ENCODE measurements around the gene ZNF22. TPM values are rescaled to one million over a fixed set of nuclear protein-coding genes. Genes with fewer than 3 reads are reported as not detected.

Gene ZNF22
- polyA plus RNA-seq, 1 experiment: 23.4 TPM

DNA sequence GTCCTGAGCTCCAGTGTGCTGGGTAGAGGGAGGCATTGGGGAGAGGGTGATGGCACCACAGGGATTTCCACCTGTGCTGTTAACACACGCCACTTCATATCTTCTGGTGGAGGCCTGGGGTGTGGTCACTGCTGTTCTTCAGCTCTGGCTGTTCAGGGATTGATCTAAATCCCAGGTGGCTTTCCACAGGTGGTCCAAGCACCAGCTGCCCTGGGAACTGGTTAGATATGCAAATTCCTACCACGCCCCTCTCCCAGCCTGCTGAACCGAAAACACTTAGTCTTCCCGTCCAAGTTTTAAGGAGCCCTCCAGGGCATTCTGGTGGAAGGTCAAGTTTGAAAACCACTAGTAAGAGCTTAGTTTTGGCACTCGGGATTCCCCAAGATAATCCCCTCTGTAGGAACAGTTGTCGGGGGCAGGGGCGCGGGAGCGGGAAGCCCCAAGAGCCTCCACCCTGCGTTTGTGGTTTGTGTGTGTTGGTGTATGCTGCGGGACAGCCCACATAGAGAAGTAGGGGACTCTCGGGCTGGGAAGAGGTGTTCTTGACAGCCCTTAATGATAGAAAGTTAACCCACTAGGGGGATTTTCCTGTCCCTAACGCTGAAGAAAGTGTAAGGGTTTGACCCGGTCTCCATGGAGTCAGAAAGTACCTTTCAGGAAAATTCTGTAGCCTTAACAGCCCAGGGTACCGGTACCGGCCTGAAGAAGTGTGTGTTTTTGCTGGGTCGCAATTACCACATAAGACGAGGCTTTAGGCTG lies 27.2 kb upstream of the ZNF22 start:
- no peak for DNase-seq (ENCODE audit: low read depth, low spot score)
- ChIA-PET POLR2A (no interaction called here), CTCF (interaction anchor here (0.7 to 2.3 kb wide), 6 partner anchors 7 to 41 kb away, joined by 3 to 10 read pairs (median 4); no protein-coding TSS in a partner anchor)

GRCh38 chr10:44974082-44974627 lies 26.6 kb upstream of the ZNF22 start:
- POLR2A ChIA-PET: no interaction called here
- Histone ChIP-seq H3K27ac (ENCODE audit: low read depth, low read length) (no peak overlapping the region), H3K9me3 (ENCODE audit: control insufficient read depth, insufficient read depth, low read length) (peaks cover 6% of the 10 kb centered on the region; the same call in 1 of the 2 replicates), H3K4me3 (ENCODE audit: low read depth, low read length) (no peak overlapping the region; the same call in 1 of the 2 replicates), H3K27me3 (ENCODE audit: control insufficient read depth, insufficient read depth, low read length) (no peaks in the 10 kb centered on the region)
- no peak for DNase-seq (ENCODE audit: low read depth, low spot score)
- CTCF ChIA-PET: interaction anchor here (0.7 to 2.3 kb wide), 6 partner anchors 8 to 42 kb away, joined by 3 to 10 read pairs (median 4); no protein-coding TSS in a partner anchor
- no peak for TF ChIP-seq CTCF (IDR thresholded peaks at IDR 0.05; ENCODE audit: low read depth, low read length)

More for the DNA sequence above, 27.2 kb upstream of the ZNF22 start:
- Histone ChIP-seq H3K4me3 (ENCODE audit: low read depth, low read length) (no peak overlapping the region), H3K9me3 (ENCODE audit: control insufficient read depth, insufficient read depth, low read length) (peaks cover 6% of the 10 kb centered on the region; the same call in 1 of the 2 replicates), H3K27me3 (ENCODE audit: control insufficient read depth, insufficient read depth, low read length) (no peaks in the 10 kb centered on the region), H3K27ac (ENCODE audit: low read depth, low read length) (no peak overlapping the region)
- TF ChIP-seq CTCF (IDR thresholded peaks at IDR 0.05; ENCODE audit: low read depth, low read length): no peak

- peak; percentile 77 for TF ChIP-seq CTCF (IDR thresholded peaks at IDR 0.05; ENCODE audit: low read depth, low read length)
- DNase-seq (ENCODE audit: low read depth, low spot score): no peak
- Histone ChIP-seq H3K9me3 (ENCODE audit: control insufficient read depth, insufficient read depth, low read length) (peaks cover 6% of the 10 kb centered on the region; the same call in 1 of the 2 replicates), H3K27me3 (ENCODE audit: control insufficient read depth, insufficient read depth, low read length) (no peaks in the 10 kb centered on the region), H3K4me3 (ENCODE audit: low read depth, low read length) (peak overlapping the region; percentile 50), H3K27ac (ENCODE audit: low read depth, low read length) (peak overlapping the region; percentile 78)
- ChIA-PET POLR2A (no interaction called here), CTCF (interaction anchor here (0.6 to 2.3 kb wide), 10 partner anchors 9 to 1549 kb away, joined by 3 to 10 read pairs (median 4); no protein-coding TSS in a partner anchor)
Measured at GRCh38 chr10:44974628-44975430, 25.9 kb upstream of the ZNF22 start.

DNA sequence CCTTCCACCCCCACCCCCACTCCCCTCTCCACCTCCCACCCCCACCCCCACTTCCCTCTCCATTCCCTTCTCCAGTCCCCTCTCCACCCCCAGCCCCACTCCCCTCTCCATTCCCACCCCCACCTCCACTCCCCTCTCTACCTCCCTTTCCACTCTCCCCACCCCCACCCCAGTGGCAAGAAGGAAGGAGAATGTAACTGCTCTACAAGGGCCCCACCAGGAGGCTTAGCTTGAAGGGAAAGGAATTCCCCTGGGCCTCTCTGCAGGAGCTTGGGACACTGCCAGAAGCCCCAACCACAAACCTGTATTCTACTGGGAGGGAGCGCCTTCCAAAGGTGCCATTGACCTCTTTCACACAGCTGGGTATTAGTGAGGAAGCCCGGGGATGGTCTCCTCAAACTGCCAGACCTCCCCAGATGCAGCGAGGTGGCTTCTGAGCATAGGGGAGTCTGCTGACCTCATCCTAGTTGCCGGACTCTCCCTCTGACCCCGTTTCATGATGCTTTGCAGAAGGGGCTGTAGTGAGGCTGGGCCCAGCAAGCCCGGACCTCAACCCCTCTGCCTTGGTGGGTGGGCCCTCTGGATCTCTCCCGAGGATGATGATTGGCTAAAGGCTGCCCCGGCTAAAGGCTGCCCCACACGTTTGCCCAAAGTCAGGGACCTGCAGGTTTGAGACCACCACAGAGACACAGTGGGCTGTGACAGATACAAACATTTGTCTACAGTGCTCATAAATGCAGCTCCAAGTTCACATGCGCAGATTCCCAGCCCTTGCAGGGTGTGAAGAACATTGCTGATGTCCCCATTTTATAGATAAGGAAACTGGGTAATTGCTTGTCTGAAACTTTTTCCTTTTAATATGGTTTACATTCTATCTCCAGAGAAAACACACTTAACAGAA lies 25.0 kb upstream of the ZNF22 start:
- no peak; the same call in 1 of the 2 replicates for TF ChIP-seq CTCF (IDR thresholded peaks at IDR 0.05; ENCODE audit: low read depth, low read length)
- peaks cover 6% of the 10 kb centered on the region; the same call in 1 of the 2 replicates for H3K9me3 ChIP-seq (ENCODE audit: control insufficient read depth, insufficient read depth, low read length)
- CTCF ChIA-PET: interaction anchor here (0.6 to 1.4 kb wide), 16 partner anchors 8 to 1550 kb away, joined by 3 to 6 read pairs (median 4); no protein-coding TSS in a partner anchor
- no peaks in the 10 kb centered on the region for H3K27me3 ChIP-seq (ENCODE audit: control insufficient read depth, insufficient read depth, low read length)
- peak overlapping the region; percentile 76 for H3K4me3 ChIP-seq (ENCODE audit: low read depth, low read length)
- DNase-seq (ENCODE audit: low read depth, low spot score): no peak
- POLR2A ChIA-PET: interaction anchor here (0.6 kb wide), 2 partner anchors 16 to 1344 kb away, joined by 3 to 5 read pairs; partner anchors contain the start of gene RASSF4
- H3K27ac ChIP-seq (ENCODE audit: low read depth, low read length): peak overlapping the region; percentile 47

Measured in AG04450 (cell line).